Fibroblast of pulmonary artery (primary cell): ENCODE measurements around the gene DEGS1.

ENCODE experiments used
- DNase-seq: peaks from one replicate; pipeline ENCODE4 v3.0.0-alpha.2; 2010; ENCODE audit warnings: low read depth
- H3K4me3 ChIP-seq: replicated peaks from 2 replicates; pipeline ENCODE4 v1.5.1; 2011; ENCODE audit warnings: low read depth, mild to moderate bottlenecking, control low read depth, low read length, moderate library complexity
- CTCF ChIP-seq: IDR thresholded peaks from 2 replicates; pipeline ENCODE4 v1.5.1; 2011; ENCODE audit warnings: mild to moderate bottlenecking, control low read depth, low read length, inconsistent platforms; ENCODE audit errors: missing control alignments

Gene DEGS1

GRCh38 chr1:224238212-224238611 is 55.2 kb downstream of the DEGS1 start:
- DNase-seq = no peak
- TF ChIP-seq CTCF = no peak
- H3K4me3 ChIP-seq = no peak overlapping the region

- no peak overlapping the region for H3K4me3 ChIP-seq
- no peak for TF ChIP-seq CTCF
- DNase-seq = no peak
Observed at GRCh38 chr1:224238756-224239155, 55.7 kb downstream of the DEGS1 start.
